ENCODE results near the gene CRACDL.

CRACDL gene

DNA sequence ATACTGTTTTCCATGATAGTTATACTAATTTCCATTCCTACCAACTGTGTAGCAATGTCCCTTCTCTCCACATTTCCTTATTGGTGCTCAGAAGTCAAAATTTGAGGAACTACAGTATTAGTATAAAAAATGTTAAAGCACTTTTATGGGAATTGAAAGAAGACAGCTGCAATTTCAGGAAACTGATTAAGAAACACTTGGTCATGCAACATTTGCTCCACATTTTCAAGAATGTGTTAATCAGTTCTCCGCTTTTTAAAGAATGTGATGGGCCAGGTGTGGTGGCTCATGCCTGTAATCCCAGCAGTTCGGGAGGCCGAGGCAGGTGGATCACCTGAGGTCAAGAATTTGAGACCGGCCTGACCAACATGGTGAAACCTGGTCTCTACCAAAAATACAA, 171.5 kb downstream of the CRACDL start:
- no peak overlapping the region for H3K4me3 ChIP-seq (ENCODE audit: low read depth, low read length)
- TF ChIP-seq, protein P1, sequence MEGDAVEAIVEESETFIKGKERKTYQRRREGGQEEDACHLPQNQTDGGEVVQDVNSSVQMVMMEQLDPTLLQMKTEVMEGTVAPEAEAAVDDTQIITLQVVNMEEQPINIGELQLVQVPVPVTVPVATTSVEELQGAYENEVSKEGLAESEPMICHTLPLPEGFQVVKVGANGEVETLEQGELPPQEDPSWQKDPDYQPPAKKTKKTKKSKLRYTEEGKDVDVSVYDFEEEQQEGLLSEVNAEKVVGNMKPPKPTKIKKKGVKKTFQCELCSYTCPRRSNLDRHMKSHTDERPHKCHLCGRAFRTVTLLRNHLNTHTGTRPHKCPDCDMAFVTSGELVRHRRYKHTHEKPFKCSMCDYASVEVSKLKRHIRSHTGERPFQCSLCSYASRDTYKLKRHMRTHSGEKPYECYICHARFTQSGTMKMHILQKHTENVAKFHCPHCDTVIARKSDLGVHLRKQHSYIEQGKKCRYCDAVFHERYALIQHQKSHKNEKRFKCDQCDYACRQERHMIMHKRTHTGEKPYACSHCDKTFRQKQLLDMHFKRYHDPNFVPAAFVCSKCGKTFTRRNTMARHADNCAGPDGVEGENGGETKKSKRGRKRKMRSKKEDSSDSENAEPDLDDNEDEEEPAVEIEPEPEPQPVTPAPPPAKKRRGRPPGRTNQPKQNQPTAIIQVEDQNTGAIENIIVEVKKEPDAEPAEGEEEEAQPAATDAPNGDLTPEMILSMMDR (IDR thresholded peaks at IDR 0.05; ENCODE audit: low read depth, low read length), result no peak

GRCh38 chr2:98763209-98763951, 172.6 kb downstream of the CRACDL start:
- TF ChIP-seq, protein P1 (IDR thresholded peaks at IDR 0.05; ENCODE audit: low read depth, low read length), result no peak

DNA sequence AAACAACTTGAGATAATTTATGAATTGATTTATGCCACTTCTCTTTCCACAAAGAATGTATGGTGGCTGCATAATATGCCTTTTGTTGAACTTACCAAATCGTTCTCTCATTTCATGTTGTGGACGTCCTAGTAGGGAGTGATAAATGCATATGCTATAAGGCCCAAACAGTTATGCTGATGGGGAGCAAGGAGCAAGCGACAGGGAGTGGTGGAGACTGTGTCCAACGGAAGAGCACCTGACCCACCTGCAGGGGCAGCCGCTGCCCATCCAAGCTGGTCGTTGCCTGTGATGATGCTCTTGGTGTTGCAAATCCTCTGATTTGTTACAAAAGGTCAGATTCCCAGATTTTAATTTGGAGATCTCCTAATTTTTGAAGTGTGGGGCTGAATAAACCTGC, 174.1 kb downstream of the CRACDL start:
- TF ChIP-seq, protein P1 (IDR thresholded peaks at IDR 0.05; ENCODE audit: low read depth, low read length), result no peak

More at GRCh38 chr2:98763209-98763951, 172.6 kb downstream of the CRACDL start:
- no peak overlapping the region for H3K4me3 ChIP-seq (ENCODE audit: low read depth, low read length)

DNA sequence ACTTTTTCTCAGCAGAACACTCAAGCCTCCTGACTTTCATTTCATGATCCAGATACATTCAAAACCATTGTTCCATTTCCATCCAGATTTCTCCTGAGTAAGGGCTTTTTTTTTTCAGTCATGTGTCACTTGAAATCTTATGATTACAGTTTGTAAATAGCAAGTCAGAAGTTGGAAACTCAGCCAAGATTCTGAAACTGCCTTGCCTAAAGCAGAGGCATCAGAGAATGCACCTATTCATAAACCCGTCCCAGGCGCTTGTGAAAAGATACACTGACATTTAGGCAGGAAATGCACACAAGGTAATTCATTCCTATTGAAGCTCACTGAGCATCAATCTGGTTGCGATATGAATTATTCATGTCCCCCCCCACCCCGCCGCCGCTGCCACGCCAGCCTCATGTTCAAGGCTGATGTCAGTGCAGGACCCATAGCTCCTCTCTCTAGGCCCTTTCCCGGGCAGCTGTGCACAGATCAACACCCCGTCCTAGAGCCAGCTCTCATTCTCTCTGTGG, 174.7 kb downstream of the CRACDL start:
- TF ChIP-seq, protein P1 (IDR thresholded peaks at IDR 0.05; ENCODE audit: low read depth, low read length), result no peak
- no peak overlapping the region for H3K4me3 ChIP-seq (ENCODE audit: low read depth, low read length)

More for the DNA sequence above, 174.1 kb downstream of the CRACDL start:
- no peak overlapping the region for H3K4me3 ChIP-seq (ENCODE audit: low read depth, low read length)

DNA sequence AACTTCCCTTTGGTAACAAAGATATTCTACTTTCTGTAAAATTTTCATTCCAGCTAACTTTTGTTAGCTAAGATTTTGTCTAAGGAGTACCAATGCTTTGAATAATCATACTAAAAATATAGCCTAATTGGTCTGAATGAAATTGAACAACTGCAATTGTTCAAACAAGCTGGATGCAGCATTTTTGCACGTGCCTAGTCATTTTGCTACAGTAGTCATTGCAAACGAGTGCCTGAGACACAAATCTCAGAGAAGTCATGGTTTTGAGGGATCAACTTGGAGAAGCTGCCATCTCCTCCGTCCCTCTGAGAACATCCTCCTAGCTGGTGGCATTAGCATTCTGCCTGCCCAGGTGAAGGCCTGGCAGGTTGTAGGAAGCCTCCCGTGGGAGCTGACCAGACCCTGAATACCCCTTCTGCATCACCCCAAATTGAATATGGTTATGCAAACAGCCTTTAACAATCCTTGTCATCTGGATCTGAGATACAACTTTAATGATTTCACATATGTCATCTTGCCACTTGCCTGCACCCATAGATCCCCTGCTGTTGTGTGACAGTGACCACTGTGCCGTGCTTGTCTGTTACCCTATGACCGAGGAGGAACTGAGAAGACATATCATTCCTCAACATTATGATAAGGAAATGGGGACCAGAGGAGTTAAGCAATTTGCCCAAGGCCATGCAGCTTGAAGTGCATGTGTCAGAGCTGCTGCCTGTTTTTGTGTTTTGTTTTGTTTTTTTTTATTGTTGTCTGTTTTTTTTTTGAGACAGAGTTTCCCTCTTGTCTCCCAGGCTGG, 176.0 kb downstream of the CRACDL start:
- TF ChIP-seq, protein P1 (IDR thresholded peaks at IDR 0.05; ENCODE audit: low read depth, low read length), result no peak
- no peak overlapping the region for H3K4me3 ChIP-seq (ENCODE audit: low read depth, low read length)

GRCh38 chr2:98759338-98759737, 176.7 kb downstream of the CRACDL start:
- TF ChIP-seq, protein P1 (IDR thresholded peaks at IDR 0.05; ENCODE audit: low read depth, low read length), result no peak
- no peak overlapping the region for H3K4me3 ChIP-seq (ENCODE audit: low read depth, low read length)
